PC-3 (cell line): ENCODE measurements around the gene KTI12. TPM values are rescaled to one million over a fixed set of nuclear protein-coding genes. Genes with fewer than 3 reads are reported as not detected.
A peak's percentile ranks its signal among the peaks of the same experiment; 100 is the strongest.

ENCODE experiments used
- ATAC-seq: fragments of 200-7000 bp; cut with Tn5 transposase; 2 replicates; pipeline ENCODE4 v1.9.1; 2020; ENCODE audit warnings: mild to moderate bottlenecking, moderate library complexity
- BruUV-seq: library from RNA; stranded (reverse); fragments of 400-500 nt; replicated peaks from 2 replicates; lab custom pipeline; 2021; lab: Mats Ljungman, UMichigan
- CTCF ChIA-PET: fragments of 300-600 bp; sonication (Branson Sonifier 250); formaldehyde crosslinking; loops from one replicate; lab custom pipeline; 2022; ENCODE audit warnings: antibody characterized with exemption; lab: Charles Lee
- POLR2A ChIA-PET: fragments of 300-600 bp; sonication (Branson Sonifier 250); formaldehyde crosslinking; loops from one replicate; lab custom pipeline; 2022; ENCODE audit warnings: antibody characterized with exemption; ENCODE audit not compliant: unreplicated experiment; lab: Charles Lee
- DNase-seq: peaks from one replicate; pipeline ENCODE4 v3.0.0-alpha.2; 2015
- H2AFZ ChIP-seq: fragments of 300-600 bp; sonication (generic); 2 replicates; pipeline ENCODE4 v1.6.0; 2016; ENCODE audit warnings: antibody characterized with exemption, low read length
- H3F3A ChIP-seq: fragments of 300-600 bp; sonication (generic); one replicate; pipeline ENCODE4 v1.6.0; 2017; ENCODE audit warnings: antibody characterized with exemption, low read length, control low read depth, mild to moderate bottlenecking; ENCODE audit not compliant: unreplicated experiment
- H3K27ac ChIP-seq: fragments of 300-600 bp; sonication (generic); 2 replicates; pipeline ENCODE4 v1.5.1; 2016; ENCODE audit warnings: mild to moderate bottlenecking, low read length
- H3K27me3 ChIP-seq: fragments of 300-600 bp; sonication (generic); 2 replicates; pipeline ENCODE4 v1.6.1; 2016; ENCODE audit warnings: low read length, mixed read lengths
- H3K36me3 ChIP-seq: fragments of 300-600 bp; sonication (generic); 2 replicates; pipeline ENCODE4 v1.6.1; 2016; ENCODE audit warnings: low read depth, mixed run types, low read length, mixed read lengths
- H3K4me1 ChIP-seq: fragments of 300-600 bp; sonication (generic); 2 replicates; pipeline ENCODE4 v1.5.1; 2016; ENCODE audit warnings: low read length; ENCODE audit not compliant: insufficient read depth
- H3K4me2 ChIP-seq: fragments of 300-600 bp; sonication (generic); 2 replicates; pipeline ENCODE4 v1.6.0; 2016; ENCODE audit warnings: low read length
- H3K4me3 ChIP-seq: fragments of 300-600 bp; sonication (generic); 2 replicates; pipeline ENCODE4 v1.5.1; 2016; ENCODE audit warnings: mild to moderate bottlenecking, low read length, mixed read lengths
- H3K79me2 ChIP-seq: fragments of 300-600 bp; sonication (generic); 2 replicates; pipeline ENCODE4 v1.6.1; 2017; ENCODE audit warnings: low read length, mixed read lengths
- H3K9ac ChIP-seq: fragments of 300-600 bp; sonication (generic); 2 replicates; pipeline ENCODE4 v1.6.0; 2016; ENCODE audit warnings: mild to moderate bottlenecking, low read length
- H3K9me2 ChIP-seq: fragments of 300-600 bp; sonication (generic); replicated peaks from 2 replicates; pipeline ENCODE4 v1.6.1; 2016; ENCODE audit warnings: mixed run types, low read length, mixed read lengths
- H3K9me3 ChIP-seq: fragments of 300-600 bp; sonication (generic); 2 replicates; pipeline ENCODE4 v1.6.1; 2016; ENCODE audit warnings: low read length, mixed read lengths
- H4K20me1 ChIP-seq: fragments of 300-600 bp; sonication (generic); 2 replicates; pipeline ENCODE4 v1.6.1; 2016; ENCODE audit warnings: low read length, mixed read lengths
- CTCF ChIP-seq: fragments of 300-600 bp; sonication (generic); conservative IDR thresholded peaks from 2 replicates; pipeline ENCODE4 v1.5.1; 2017; ENCODE audit warnings: antibody characterized with exemption, low read depth, mild to moderate bottlenecking, low read length
- EZH2 ChIP-seq: fragments of 300-600 bp; sonication (generic); IDR thresholded peaks from one replicate; pipeline ENCODE4 v1.6.1; 2017; ENCODE audit warnings: antibody characterized with exemption, mild to moderate bottlenecking, low read length; ENCODE audit not compliant: unreplicated experiment
- EZH2phosphoT487 ChIP-seq: fragments of 300-600 bp; sonication (generic); IDR thresholded peaks from 2 replicates; pipeline ENCODE4 v1.6.1; 2018; ENCODE audit warnings: mild to moderate bottlenecking, antibody characterized with exemption, low read length, borderline replicate concordance
- intact Hi-C: fragments of 100-400 bp; cut with micrococcal nuclease; formaldehyde crosslinking; loops from 2 replicates; pipeline ENCODE4 v1.9.0; 2023
- total RNA-seq: library from RNA; depleted of rRNA; stranded (reverse); fragments of >200 nt; gene quantifications from 2 replicates; pipeline ENCODE4 v1.2.3, GENCODE V29; 2014

Gene KTI12
- total RNA-seq, 1 experiment from 2014 or later, result 9.7 TPM

GRCh38 chr1:52056937-52057231 lies 23.3 kb upstream of the KTI12 start:
- Histone ChIP-seq H3K9me2 (no peaks in the 10 kb centered on the region), H4K20me1 (peaks cover 30% of the 10 kb centered on the region; the same call in 1 of the 2 replicates), H3K9ac (peak overlapping the region; percentile 91), H3K36me3 (peaks cover 14% of the 10 kb centered on the region), H3K27ac (peak overlapping the region; percentile 47; the same call in 1 of the 2 replicates), H3K4me3 (peak overlapping the region; percentile 93), H3K9me3 (no peaks in the 10 kb centered on the region), H3K79me2 (peaks cover 85% of the 10 kb centered on the region), H3K4me2 (peak overlapping the region; percentile 99), H2AFZ (peak overlapping the region; percentile 92; the same call in 1 of the 2 replicates), H3K27me3 (no peaks in the 10 kb centered on the region), H3F3A (no peaks in the 10 kb centered on the region), H3K4me1 (peaks cover 33% of the 10 kb centered on the region)
- BruUV-seq, result no TSS peak
- ChIA-PET POLR2A (interaction anchor here (0.6 kb wide), 1 partner anchor 183 kb away, joined by 3 read pairs; no protein-coding TSS in a partner anchor), CTCF (no interaction called here)
- DNase-seq, result no peak
- intact Hi-C loops, result loop anchor here (1.0 to 10.0 kb wide), 3 partner anchors 24 to 1118 kb away; partner anchors contain the start of genes CC2D1B and KTI12
- no peak for ATAC-seq
- TF ChIP-seq CTCF (no peak), EZH2 (no peak), EZH2phosphoT487 (no peak)

- CTCF ChIA-PET, result no interaction called here
- intact Hi-C loops, result loop anchor here (1.0 to 10.0 kb wide), 3 partner anchors 23 to 1118 kb away; partner anchors contain the start of genes CC2D1B and KTI12
- POLR2A ChIA-PET, result interaction anchor here (0.6 kb wide), 1 partner anchor 184 kb away, joined by 3 read pairs; no protein-coding TSS in a partner anchor
- peak; percentile 91 for ATAC-seq
- Histone ChIP-seq H2AFZ (peak within 1 kb of the TSS; percentile 92), H3F3A (no peaks in the 10 kb centered on the region), H3K9ac (peak within 1 kb of the TSS; percentile 91), H3K4me1 (peaks cover 33% of the 10 kb centered on the region), H3K9me3 (no peaks in the 10 kb centered on the region), H3K4me3 (peak within 1 kb of the TSS; percentile 93), H4K20me1 (peaks cover 30% of the 10 kb centered on the region; the same call in 1 of the 2 replicates), H3K27ac (peak within 1 kb of the TSS; percentile 60), H3K9me2 (no peaks in the 10 kb centered on the region), H3K79me2 (peaks cover 86% of the 10 kb centered on the region), H3K36me3 (peaks cover 14% of the 10 kb centered on the region), H3K27me3 (no peaks in the 10 kb centered on the region), H3K4me2 (peak within 1 kb of the TSS; percentile 99)
- DNase-seq, result peak; percentile 93
- no TSS peak for BruUV-seq
- TF ChIP-seq EZH2phosphoT487 (no peak), EZH2 (no peak), CTCF (no peak)
Observed at GRCh38 chr1:52056163-52056936, 22.7 kb upstream of the KTI12 start, which contains the start of gene BTF3L4. TSS of gene BTF3L4 (plus strand) at chr1:52056295. CDS start at chr1:52059848, 3,553 bp downstream.

- Histone ChIP-seq H3K27ac (peak overlapping the region; percentile 60), H3K4me3 (peak overlapping the region; percentile 93), H2AFZ (peak overlapping the region; percentile 92), H3K79me2 (peaks cover 85% of the 10 kb centered on the region), H4K20me1 (peaks cover 30% of the 10 kb centered on the region; the same call in 1 of the 2 replicates), H3K9me3 (no peaks in the 10 kb centered on the region), H3K36me3 (peaks cover 11% of the 10 kb centered on the region; the same call in 1 of the 2 replicates), H3K9me2 (no peaks in the 10 kb centered on the region), H3K9ac (peak overlapping the region; percentile 91), H3K4me2 (peak overlapping the region; percentile 99), H3K27me3 (no peaks in the 10 kb centered on the region), H3K4me1 (peaks cover 33% of the 10 kb centered on the region), H3F3A (no peaks in the 10 kb centered on the region)
- no TSS peak for BruUV-seq
- CTCF ChIA-PET, result no interaction called here
- POLR2A ChIA-PET, result no interaction called here
- TF ChIP-seq EZH2phosphoT487 (no peak), CTCF (no peak), EZH2 (no peak)
- intact Hi-C loops, result loop anchor here (1.0 to 10.0 kb wide), 3 partner anchors 23 to 1119 kb away; partner anchors contain the start of genes CC2D1B and KTI12
- no peak for DNase-seq
- ATAC-seq, result no peak
Observed at GRCh38 chr1:52055866-52056162, 22.2 kb upstream of the KTI12 start.
